ENCODE results near the gene GALR2. TPM values are rescaled to one million over a fixed set of nuclear protein-coding genes. Genes with fewer than 3 reads are reported as not detected.

GALR2 gene
- total RNA-seq, 4 donors from 2014 or later, result not detected

DNA sequence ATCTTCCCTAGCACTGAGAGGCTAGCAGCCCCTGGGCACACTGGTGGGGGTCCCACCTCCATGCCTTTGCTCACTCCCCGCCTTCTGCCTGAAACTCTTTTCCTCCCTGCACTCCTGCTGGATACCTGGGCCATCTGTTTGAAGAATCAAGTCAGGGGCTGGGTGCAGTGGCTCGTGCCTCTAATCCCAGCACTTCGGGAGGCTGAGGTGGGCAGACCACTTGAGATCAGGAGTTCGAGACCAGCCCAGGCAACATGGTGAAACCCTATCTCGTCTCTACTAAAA lies 50.8 kb downstream of the GALR2 start:
- H3K9me3 ChIP-seq, result no peaks in the 10 kb centered on the region
- DNase-seq, result no peak
- intact Hi-C loops (cut with DNase I; ENCODE audit: low total_unique reads), result no loop called here
- no peak overlapping the region for H3K27ac ChIP-seq
- H3K4me1 ChIP-seq, result no peaks in the 10 kb centered on the region
- H3K27me3 ChIP-seq, result no peaks in the 10 kb centered on the region
- no peak overlapping the region for H3K4me3 ChIP-seq
- TF ChIP-seq POLR2A (IDR thresholded peaks at IDR 0.05), result no peak
- TF ChIP-seq CTCF (IDR thresholded peaks at IDR 0.05), result no peak
- no peaks in the 10 kb centered on the region for H3K36me3 ChIP-seq

- no peak for TF ChIP-seq CTCF (IDR thresholded peaks at IDR 0.05)
- TF ChIP-seq POLR2A (IDR thresholded peaks at IDR 0.05), result no peak
- H3K9me3 ChIP-seq, result no peaks in the 10 kb centered on the region
- DNase-seq, result no peak
- intact Hi-C loops (cut with DNase I; ENCODE audit: low total_unique reads), result no loop called here
- no peak overlapping the region for H3K27ac ChIP-seq
- H3K4me3 ChIP-seq, result no peak overlapping the region
- H3K4me1 ChIP-seq, result no peaks in the 10 kb centered on the region
- no peaks in the 10 kb centered on the region for H3K27me3 ChIP-seq
- no peaks in the 10 kb centered on the region for H3K36me3 ChIP-seq
Observed at GRCh38 chr17:76125922-76126321, 51.3 kb downstream of the GALR2 start.

Small RNA genes within 50 kb of the gene (microRNA-seq; reads per million reads assigned to microRNA genes)
- not detected for gene MIR6868 (ENCODE audit: borderline microRNAs expressed, borderline replicate concordance)

Small RNA genes within 50 kb of the gene (small RNA-seq; reads per million reads assigned to genes)
- gene MIR6868, result not detected

Other genes with a start within 250 kb of the GALR2 start
- gene UNC13D, start 230.4 kb upstream of the GALR2 start, total RNA-seq, result 10 to 100 TPM in 2 of 4 donors, 1 to 10 TPM in 2; 1.2 to 32.7 (median 11.8) TPM
- gene WBP2, start 219.4 kb upstream of the GALR2 start, total RNA-seq, result 100 to 1,000 TPM in 1 of 4 donors, 10 to 100 TPM in 3; 19.7 to 115 (median 34.5) TPM
- gene TRIM47, start 196.2 kb upstream of the GALR2 start, total RNA-seq, result 10 to 100 TPM in 3 of 4 donors, 1 to 10 TPM in 1; 6.8 to 70.1 (median 19.0) TPM
- 10 to 100 TPM; 20.0 to 36.9 (median 30.1) TPM for gene TRIM65, start 177.8 kb upstream of the GALR2 start, total RNA-seq
- gene MRPL38, start 169.9 kb upstream of the GALR2 start, total RNA-seq, result 10 to 100 TPM; 32.3 to 99.8 (median 47.8) TPM
- gene FBF1, start 133.7 kb upstream of the GALR2 start, total RNA-seq, result 10 to 100 TPM; 11.0 to 16.5 (median 14.2) TPM
- 10 to 100 TPM; 11.2 to 70.0 (median 42.0) TPM for gene ACOX1, start 95.6 kb upstream of the GALR2 start, total RNA-seq
- 10 to 100 TPM in 3 of 4 donors, 1 to 10 TPM in 1; 3.1 to 17.2 (median 15.0) TPM for gene TEN1, start 95.5 kb upstream of the GALR2 start, total RNA-seq
- gene CDK3, start 73.9 kb upstream of the GALR2 start, total RNA-seq, result 10 to 100 TPM in 1 of 4 donors, 1 to 10 TPM in 2, not detected in 1; 8.5 to 10.8 (median 9.6) TPM
- gene EVPL, start 47.5 kb upstream of the GALR2 start, total RNA-seq, result 1 to 10 TPM in 3 of 4 donors, under 1 TPM in 1; 0.59 to 3.7 (median 2.8) TPM
- gene SRP68, start 2.3 kb upstream of the GALR2 start, total RNA-seq, result 100 to 1,000 TPM in 1 of 4 donors, 10 to 100 TPM in 3; 25.1 to 117 (median 65.0) TPM
- not detected for gene ZACN, start 4.4 kb downstream of the GALR2 start, total RNA-seq
- 100 to 1,000 TPM in 3 of 4 donors, 10 to 100 TPM in 1; 34.7 to 118 (median 109) TPM for gene EXOC7, start 29.0 kb downstream of the GALR2 start, total RNA-seq
- 10 to 100 TPM in 1 of 4 donors, 1 to 10 TPM in 1, under 1 TPM in 2; 0.51 to 14.0 (median 1.0) TPM for gene FOXJ1, start 66.5 kb downstream of the GALR2 start, total RNA-seq
- 1 to 10 TPM in 3 of 4 donors, under 1 TPM in 1; 0.77 to 5.7 (median 1.7) TPM for gene RNF157, start 165.7 kb downstream of the GALR2 start, total RNA-seq
- 10 to 100 TPM in 2 of 4 donors, 1 to 10 TPM in 2; 2.0 to 17.4 (median 9.2) TPM for gene UBALD2, start 190.6 kb downstream of the GALR2 start, total RNA-seq
- 1 to 10 TPM in 3 of 4 donors, under 1 TPM in 1; under 0.01 to 7.2 (median 4.4) TPM for gene QRICH2, start 233.5 kb downstream of the GALR2 start, total RNA-seq

Measured in uterus (tissue), 4 donors.